Jurkat, Clone E6-1 (cell line): ENCODE measurements around the gene GJC1.
A peak's percentile ranks its signal among the peaks of the same experiment; 100 is the strongest.
"Not testable (repeated sequence)": the region's sequence is repeated elsewhere in the genome, so short reads cannot be mapped to it uniquely, and the experiment has no call there.

Experiments
- DNase-seq: peaks from one replicate; pipeline ENCODE4 v3.0.0-alpha.2; 2011; ENCODE audit warnings: low read depth, low spot score
- H3K4me3 ChIP-seq: 2 replicates; pipeline ENCODE4 v1.5.1; 2011; ENCODE audit warnings: mild to moderate bottlenecking, low read length, control low read depth, moderate library complexity

GJC1 gene

GRCh38 chr17:44769647-44770084 is 60.4 kb downstream of the GJC1 start:
- H3K4me3 ChIP-seq = no peak overlapping the region
- no peak for DNase-seq

GRCh38 chr17:44769230-44769629 is 60.9 kb downstream of the GJC1 start:
- no peak for DNase-seq
- H3K4me3 ChIP-seq = no peak overlapping the region

- peak; percentile 24 for DNase-seq
- H3K4me3 ChIP-seq = no peak overlapping the region
These were observed 61.5 kb downstream of the GJC1 start for GRCh38 chr17:44768505-44769142.

GRCh38 chr17:44767493-44767892 is 62.6 kb downstream of the GJC1 start:
- no peak for DNase-seq
- H3K4me3 ChIP-seq = no peak overlapping the region

- no peak overlapping the region for H3K4me3 ChIP-seq
- DNase-seq = no peak
These were observed 63.6 kb downstream of the GJC1 start for GRCh38 chr17:44766409-44767038.

GRCh38 chr17:44765965-44766364 is 64.1 kb downstream of the GJC1 start:
- H3K4me3 ChIP-seq = no peak overlapping the region
- DNase-seq = no peak

- DNase-seq = no peak
- H3K4me3 ChIP-seq = no peak overlapping the region
These were observed 66.9 kb downstream of the GJC1 start for GRCh38 chr17:44763170-44763569.

- H3K4me3 ChIP-seq = no peak overlapping the region
- DNase-seq = no peak
These were observed 67.9 kb downstream of the GJC1 start for GRCh38 chr17:44761932-44762810.

- DNase-seq = no peak
- no peak overlapping the region for H3K4me3 ChIP-seq
These were observed 69.4 kb downstream of the GJC1 start for GRCh38 chr17:44760474-44761308.

- no peak overlapping the region for H3K4me3 ChIP-seq
These were observed 70.2 kb downstream of the GJC1 start for GRCh38 chr17:44759916-44760243.

GRCh38 chr17:44759086-44759915 is 70.8 kb downstream of the GJC1 start:
- peak overlapping the region; percentile 46 for H3K4me3 ChIP-seq
- no peak for DNase-seq

More at GRCh38 chr17:44759916-44760243, 70.2 kb downstream of the GJC1 start:
- DNase-seq = no peak

GRCh38 chr17:44758414-44759085 is 71.5 kb downstream of the GJC1 start, which contains the start of gene ADAM11:
ADAM11 (plus strand) TSS chr17:44758988; CDS start chr17:44759200, 212 bp downstream.
- peak within 1 kb of the TSS; percentile 46 for H3K4me3 ChIP-seq
- DNase-seq = no peak

GRCh38 chr17:44757918-44758413 is 72.1 kb downstream of the GJC1 start:
- no peak for DNase-seq
- no peak overlapping the region for H3K4me3 ChIP-seq

GRCh38 chr17:44757045-44757917 is 72.8 kb downstream of the GJC1 start:
- no peak for DNase-seq
- no peak overlapping the region for H3K4me3 ChIP-seq

- not testable (repeated sequence) for H3K4me3 ChIP-seq, DNase-seq
These were observed 74.9 kb downstream of the GJC1 start for GRCh38 chr17:44755180-44755579.

- H3K4me3 ChIP-seq = no peak overlapping the region
- DNase-seq = no peak
These were observed 75.8 kb downstream of the GJC1 start for GRCh38 chr17:44754276-44754675.
